ENCODE measurements around the gene AFF3.

DNA sequence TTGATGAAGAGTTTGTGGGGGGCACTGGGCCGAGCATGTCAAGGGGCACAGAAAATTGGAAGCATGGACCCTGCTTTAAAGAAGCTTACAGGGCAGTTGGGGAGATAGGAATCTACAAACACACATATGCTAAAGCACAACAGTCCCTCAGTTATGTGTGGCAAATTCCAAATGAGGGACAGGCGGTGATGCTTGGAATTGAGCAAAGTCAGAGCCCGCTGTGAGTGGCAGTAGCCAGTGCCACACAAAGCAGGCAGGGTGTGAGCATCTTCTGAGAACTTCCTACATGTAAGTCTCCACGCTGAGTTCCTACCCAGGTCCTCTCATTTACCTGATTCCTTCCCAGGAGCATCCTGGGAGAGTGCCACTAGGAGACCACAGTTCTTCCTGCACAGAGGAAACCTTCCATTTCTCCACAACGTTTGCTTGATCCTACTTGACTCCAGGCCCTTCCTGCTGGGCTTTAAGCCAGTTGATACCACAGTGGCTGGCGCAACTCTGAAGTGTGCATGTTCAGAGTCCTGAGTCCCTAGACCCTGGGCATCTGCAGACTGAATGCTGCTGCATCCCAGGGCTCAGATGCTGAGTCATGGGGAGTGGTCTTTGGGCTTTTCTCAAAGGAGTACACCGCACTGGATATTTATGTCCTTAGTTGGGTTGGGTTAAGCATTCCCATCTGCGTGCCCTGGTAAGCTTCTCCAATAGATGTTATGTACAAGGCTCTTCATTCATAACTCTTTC, 365.3 kb downstream of the AFF3 start:
- TF ChIP-seq, protein P1, sequence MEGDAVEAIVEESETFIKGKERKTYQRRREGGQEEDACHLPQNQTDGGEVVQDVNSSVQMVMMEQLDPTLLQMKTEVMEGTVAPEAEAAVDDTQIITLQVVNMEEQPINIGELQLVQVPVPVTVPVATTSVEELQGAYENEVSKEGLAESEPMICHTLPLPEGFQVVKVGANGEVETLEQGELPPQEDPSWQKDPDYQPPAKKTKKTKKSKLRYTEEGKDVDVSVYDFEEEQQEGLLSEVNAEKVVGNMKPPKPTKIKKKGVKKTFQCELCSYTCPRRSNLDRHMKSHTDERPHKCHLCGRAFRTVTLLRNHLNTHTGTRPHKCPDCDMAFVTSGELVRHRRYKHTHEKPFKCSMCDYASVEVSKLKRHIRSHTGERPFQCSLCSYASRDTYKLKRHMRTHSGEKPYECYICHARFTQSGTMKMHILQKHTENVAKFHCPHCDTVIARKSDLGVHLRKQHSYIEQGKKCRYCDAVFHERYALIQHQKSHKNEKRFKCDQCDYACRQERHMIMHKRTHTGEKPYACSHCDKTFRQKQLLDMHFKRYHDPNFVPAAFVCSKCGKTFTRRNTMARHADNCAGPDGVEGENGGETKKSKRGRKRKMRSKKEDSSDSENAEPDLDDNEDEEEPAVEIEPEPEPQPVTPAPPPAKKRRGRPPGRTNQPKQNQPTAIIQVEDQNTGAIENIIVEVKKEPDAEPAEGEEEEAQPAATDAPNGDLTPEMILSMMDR (IDR thresholded peaks at IDR 0.05): no peak
- no peak for TF ChIP-seq POLR2A (IDR thresholded peaks at IDR 0.05)
